ENCODE data around the gene DVL1.

The DVL1 gene

DNA sequence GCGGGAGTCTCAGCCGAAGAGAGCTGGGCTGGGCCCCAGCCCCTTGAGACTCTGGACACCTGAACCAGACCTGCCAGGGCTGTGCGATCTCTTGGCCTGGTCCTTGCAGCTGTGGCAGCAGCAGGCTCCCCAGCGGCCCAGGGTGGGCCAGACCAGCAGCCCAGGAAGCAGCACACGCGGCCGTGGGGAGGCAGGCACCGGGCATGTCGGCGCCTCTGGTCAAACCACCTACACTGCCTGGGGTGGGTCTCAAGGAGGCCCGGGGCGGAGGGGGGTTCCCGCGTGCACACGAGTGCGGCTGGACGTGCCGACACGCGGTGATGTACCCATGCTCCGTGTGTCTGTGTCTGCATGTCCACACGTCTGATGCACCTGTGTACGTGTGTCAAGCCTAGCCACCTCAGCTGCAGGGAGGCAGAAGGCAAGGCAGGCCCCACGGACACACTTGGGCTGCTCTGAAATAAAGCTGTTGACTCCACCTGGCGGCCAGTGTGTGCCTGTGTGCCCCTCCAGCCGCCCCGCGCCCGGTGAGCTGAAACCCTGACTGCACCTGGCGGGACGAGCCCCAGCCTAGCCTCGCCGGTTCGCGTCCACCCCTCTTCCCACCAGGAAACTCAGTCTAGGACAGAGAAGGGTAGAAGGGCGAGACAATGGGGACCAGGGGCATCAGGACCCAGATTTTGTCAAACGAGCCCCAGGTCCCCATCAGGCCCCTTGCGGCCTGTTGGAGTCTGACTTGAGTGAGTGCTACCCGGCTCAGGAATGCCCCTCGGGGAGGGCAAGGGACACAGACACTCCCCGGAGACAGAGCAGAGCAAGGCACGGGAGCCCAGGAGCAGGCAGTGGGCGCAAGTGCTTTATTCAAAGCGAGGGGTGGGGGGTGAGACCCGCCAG lies 57.4 kb downstream of the DVL1 start:
- TF ChIP-seq, protein P1, sequence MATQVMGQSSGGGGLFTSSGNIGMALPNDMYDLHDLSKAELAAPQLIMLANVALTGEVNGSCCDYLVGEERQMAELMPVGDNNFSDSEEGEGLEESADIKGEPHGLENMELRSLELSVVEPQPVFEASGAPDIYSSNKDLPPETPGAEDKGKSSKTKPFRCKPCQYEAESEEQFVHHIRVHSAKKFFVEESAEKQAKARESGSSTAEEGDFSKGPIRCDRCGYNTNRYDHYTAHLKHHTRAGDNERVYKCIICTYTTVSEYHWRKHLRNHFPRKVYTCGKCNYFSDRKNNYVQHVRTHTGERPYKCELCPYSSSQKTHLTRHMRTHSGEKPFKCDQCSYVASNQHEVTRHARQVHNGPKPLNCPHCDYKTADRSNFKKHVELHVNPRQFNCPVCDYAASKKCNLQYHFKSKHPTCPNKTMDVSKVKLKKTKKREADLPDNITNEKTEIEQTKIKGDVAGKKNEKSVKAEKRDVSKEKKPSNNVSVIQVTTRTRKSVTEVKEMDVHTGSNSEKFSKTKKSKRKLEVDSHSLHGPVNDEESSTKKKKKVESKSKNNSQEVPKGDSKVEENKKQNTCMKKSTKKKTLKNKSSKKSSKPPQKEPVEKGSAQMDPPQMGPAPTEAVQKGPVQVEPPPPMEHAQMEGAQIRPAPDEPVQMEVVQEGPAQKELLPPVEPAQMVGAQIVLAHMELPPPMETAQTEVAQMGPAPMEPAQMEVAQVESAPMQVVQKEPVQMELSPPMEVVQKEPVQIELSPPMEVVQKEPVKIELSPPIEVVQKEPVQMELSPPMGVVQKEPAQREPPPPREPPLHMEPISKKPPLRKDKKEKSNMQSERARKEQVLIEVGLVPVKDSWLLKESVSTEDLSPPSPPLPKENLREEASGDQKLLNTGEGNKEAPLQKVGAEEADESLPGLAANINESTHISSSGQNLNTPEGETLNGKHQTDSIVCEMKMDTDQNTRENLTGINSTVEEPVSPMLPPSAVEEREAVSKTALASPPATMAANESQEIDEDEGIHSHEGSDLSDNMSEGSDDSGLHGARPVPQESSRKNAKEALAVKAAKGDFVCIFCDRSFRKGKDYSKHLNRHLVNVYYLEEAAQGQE (IDR thresholded peaks at IDR 0.05; ENCODE audit: insufficient read depth in 1 of 2, low read depth in 2 of 2, low read length in 2 of 2) = no peak
- TF ChIP-seq SIN3A (IDR thresholded peaks at IDR 0.05; ENCODE audit: borderline replicate concordance, insufficient read depth, low read length) = no peak

DNA sequence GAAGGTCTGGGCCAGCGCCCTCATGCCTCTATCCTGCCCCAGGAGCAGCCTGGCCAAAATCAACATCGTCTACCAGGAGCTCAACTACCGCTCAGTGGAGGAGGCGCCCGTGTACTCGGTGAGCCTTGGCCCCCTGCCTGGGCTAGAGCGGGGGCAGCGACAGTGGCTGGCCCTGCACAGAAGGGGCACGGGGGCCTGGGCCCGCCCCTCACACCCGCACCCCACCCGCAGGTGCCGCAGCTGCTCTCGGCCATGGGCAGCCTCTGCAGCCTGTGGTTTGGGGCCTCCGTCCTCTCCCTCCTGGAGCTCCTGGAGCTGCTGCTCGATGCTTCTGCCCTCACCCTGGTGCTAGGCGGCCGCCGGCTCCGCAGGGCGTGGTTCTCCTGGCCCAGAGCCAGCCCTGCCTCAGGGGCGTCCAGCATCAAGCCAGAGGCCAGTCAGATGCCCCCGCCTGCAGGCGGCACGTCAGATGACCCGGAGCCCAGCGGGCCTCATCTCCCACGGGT lies 58.1 kb downstream of the DVL1 start:
- TF ChIP-seq FOXP2 (optimal IDR thresholded peaks at IDR 0.05; ENCODE audit: borderline replicate concordance, extremely low read depth, extremely low read length, insufficient read depth) (no peak), SIN3A (IDR thresholded peaks at IDR 0.05; ENCODE audit: borderline replicate concordance, insufficient read depth, low read length) (no peak)
- TF ChIP-seq, protein P1 (IDR thresholded peaks at IDR 0.05; ENCODE audit: insufficient read depth in 1 of 2, low read depth in 2 of 2, low read length in 2 of 2) = no peak

GRCh38 chr1:1290238-1290731 lies 58.9 kb downstream of the DVL1 start:
- TF ChIP-seq, protein P1 (IDR thresholded peaks at IDR 0.05; ENCODE audit: insufficient read depth in 1 of 2, low read depth in 2 of 2, low read length in 2 of 2) = no peak
- no peak for TF ChIP-seq FOXP2 (optimal IDR thresholded peaks at IDR 0.05; ENCODE audit: borderline replicate concordance, extremely low read depth, extremely low read length, insufficient read depth)
- no peak for TF ChIP-seq TAF1 (IDR thresholded peaks at IDR 0.05; ENCODE audit: borderline replicate concordance, insufficient read depth, low read length)
- no peak for TF ChIP-seq POLR2AphosphoS5 (IDR thresholded peaks at IDR 0.05; ENCODE audit: low read depth, low read length)
- TF ChIP-seq SIN3A (IDR thresholded peaks at IDR 0.05; ENCODE audit: borderline replicate concordance, insufficient read depth, low read length) = no peak

DNA sequence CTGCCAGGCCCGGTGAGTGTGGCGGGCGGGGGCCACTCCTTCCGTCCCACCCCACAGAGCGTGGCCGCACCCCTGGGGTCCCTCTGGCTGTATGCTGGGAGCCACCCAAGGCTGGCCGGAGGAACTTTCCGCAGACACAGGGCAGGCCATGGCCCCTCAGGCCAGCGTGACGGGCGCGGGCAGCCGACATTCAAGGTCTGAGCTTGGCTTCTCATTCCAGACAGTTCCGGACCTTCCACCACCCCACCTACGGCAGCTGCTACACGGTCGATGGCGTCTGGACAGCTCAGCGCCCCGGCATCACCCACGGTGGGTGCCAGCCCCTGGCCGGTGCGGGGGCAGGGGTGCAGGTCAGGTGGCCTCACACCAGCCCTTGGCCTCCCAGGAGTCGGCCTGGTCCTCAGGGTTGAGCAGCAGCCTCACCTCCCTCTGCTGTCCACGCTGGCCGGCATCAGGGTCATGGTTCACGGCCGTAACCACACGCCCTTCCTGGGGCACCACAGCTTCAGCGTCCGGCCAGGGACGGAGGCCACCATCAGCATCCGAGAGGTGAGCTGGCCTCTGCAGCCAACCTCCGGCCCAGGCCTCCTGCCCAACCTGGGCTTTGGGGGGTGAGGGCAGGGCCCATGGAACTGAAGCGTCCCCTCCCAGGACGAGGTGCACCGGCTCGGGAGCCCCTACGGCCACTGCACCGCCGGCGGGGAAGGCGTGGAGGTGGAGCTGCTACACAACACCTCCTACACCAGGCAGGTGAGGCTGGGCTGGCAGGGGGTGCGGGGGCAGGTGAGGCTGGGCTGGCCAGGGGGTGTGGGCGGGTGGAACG lies 61.7 kb downstream of the DVL1 start:
- no peak for TF ChIP-seq TAF1 (IDR thresholded peaks at IDR 0.05; ENCODE audit: borderline replicate concordance, insufficient read depth, low read length)
- TF ChIP-seq, protein P1 (IDR thresholded peaks at IDR 0.05; ENCODE audit: insufficient read depth in 1 of 2, low read depth in 2 of 2, low read length in 2 of 2) = no peak
- no peak for TF ChIP-seq POLR2AphosphoS5 (IDR thresholded peaks at IDR 0.05; ENCODE audit: low read depth, low read length)
- no peak for TF ChIP-seq FOXP2 (optimal IDR thresholded peaks at IDR 0.05; ENCODE audit: borderline replicate concordance, extremely low read depth, extremely low read length, insufficient read depth)
- TF ChIP-seq SIN3A (IDR thresholded peaks at IDR 0.05; ENCODE audit: borderline replicate concordance, insufficient read depth, low read length) = no peak
